GM12872 (cell line): ENCODE measurements around the gene INHBE.

Experiments
- TF ChIP-seq, protein P1 (sequence below): IDR thresholded peaks from 3 replicates; pipeline ENCODE4 v1.5.1; 2011; ENCODE audit warnings: low read depth, mild to moderate bottlenecking, low read length, moderate library complexity; ENCODE audit not compliant: insufficient read depth

Gene INHBE

DNA sequence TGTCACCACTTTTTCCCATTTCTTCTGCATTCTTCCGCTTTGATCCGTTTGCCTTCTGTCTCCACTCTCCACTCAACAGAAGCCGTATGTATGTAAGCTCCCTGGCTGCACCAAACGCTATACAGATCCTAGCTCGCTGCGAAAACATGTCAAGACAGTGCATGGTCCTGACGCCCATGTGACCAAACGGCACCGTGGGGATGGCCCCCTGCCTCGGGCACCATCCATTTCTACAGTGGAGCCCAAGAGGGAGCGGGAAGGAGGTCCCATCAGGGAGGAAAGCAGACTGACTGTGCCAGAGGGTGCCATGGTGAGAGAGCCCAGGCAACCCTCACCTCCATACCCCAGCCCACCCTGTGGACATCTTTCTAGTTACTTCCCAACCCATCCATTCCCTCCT lies 12.8 kb downstream of the INHBE start:
- TF ChIP-seq, protein P1, sequence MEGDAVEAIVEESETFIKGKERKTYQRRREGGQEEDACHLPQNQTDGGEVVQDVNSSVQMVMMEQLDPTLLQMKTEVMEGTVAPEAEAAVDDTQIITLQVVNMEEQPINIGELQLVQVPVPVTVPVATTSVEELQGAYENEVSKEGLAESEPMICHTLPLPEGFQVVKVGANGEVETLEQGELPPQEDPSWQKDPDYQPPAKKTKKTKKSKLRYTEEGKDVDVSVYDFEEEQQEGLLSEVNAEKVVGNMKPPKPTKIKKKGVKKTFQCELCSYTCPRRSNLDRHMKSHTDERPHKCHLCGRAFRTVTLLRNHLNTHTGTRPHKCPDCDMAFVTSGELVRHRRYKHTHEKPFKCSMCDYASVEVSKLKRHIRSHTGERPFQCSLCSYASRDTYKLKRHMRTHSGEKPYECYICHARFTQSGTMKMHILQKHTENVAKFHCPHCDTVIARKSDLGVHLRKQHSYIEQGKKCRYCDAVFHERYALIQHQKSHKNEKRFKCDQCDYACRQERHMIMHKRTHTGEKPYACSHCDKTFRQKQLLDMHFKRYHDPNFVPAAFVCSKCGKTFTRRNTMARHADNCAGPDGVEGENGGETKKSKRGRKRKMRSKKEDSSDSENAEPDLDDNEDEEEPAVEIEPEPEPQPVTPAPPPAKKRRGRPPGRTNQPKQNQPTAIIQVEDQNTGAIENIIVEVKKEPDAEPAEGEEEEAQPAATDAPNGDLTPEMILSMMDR, result no peak

DNA sequence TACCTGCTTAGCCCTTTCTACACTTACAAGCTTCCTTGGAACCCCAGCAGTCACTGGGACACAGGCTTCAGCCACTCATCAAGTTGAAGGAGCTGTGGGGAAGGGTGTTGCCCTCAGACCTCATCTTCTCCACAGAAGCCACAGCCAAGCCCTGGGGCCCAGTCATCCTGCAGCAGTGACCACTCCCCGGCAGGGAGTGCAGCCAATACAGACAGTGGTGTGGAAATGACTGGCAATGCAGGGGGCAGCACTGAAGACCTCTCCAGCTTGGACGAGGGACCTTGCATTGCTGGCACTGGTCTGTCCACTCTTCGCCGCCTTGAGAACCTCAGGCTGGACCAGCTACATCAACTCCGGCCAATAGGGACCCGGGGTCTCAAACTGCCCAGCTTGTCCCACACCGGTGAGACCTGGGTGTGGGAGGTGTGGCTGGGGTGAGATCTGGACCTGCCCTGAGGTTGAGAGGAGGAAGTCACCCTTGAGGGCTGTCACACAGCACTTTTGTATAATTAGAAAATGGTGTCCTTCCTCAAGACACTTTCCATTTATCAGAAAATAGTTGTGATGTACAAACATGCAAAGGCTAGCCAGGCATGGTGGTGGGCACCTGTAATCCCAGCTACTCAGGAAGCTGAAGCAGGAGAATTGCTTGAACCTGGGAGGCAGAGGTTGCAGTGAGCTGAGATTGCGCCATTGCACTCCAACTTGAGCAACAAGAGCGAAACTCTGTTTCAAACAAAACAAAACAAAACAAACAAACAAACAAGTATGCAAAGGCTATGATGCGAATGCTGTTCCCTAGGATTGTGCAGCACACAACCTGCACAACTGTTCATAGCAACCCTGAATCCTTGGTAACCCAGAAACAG lies 14.4 kb downstream of the INHBE start:
- TF ChIP-seq, protein P1, result no peak

DNA sequence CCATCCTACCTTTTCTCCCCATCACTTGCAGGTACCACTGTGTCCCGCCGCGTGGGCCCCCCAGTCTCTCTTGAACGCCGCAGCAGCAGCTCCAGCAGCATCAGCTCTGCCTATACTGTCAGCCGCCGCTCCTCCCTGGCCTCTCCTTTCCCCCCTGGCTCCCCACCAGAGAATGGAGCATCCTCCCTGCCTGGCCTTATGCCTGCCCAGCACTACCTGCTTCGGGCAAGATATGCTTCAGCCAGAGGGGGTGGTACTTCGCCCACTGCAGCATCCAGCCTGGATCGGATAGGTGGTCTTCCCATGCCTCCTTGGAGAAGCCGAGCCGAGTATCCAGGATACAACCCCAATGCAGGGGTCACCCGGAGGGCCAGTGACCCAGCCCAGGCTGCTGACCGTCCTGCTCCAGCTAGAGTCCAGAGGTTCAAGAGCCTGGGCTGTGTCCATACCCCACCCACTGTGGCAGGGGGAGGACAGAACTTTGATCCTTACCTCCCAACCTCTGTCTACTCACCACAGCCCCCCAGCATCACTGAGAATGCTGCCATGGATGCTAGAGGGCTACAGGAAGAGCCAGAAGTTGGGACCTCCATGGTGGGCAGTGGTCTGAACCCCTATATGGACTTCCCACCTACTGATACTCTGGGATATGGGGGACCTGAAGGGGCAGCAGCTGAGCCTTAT lies 15.3 kb downstream of the INHBE start:
- TF ChIP-seq, protein P1, result no peak

DNA sequence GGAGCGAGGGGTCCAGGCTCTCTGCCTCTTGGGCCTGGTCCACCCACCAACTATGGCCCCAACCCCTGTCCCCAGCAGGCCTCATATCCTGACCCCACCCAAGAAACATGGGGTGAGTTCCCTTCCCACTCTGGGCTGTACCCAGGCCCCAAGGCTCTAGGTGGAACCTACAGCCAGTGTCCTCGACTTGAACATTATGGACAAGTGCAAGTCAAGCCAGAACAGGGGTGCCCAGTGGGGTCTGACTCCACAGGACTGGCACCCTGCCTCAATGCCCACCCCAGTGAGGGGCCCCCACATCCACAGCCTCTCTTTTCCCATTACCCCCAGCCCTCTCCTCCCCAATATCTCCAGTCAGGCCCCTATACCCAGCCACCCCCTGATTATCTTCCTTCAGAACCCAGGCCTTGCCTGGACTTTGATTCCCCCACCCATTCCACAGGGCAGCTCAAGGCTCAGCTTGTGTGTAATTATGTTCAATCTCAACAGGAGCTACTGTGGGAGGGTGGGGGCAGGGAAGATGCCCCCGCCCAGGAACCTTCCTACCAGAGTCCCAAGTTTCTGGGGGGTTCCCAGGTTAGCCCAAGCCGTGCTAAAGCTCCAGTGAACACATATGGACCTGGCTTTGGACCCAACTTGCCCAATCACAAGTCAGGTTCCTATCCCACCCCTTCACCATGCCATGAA lies 16.0 kb downstream of the INHBE start:
- TF ChIP-seq, protein P1, result no peak

DNA sequence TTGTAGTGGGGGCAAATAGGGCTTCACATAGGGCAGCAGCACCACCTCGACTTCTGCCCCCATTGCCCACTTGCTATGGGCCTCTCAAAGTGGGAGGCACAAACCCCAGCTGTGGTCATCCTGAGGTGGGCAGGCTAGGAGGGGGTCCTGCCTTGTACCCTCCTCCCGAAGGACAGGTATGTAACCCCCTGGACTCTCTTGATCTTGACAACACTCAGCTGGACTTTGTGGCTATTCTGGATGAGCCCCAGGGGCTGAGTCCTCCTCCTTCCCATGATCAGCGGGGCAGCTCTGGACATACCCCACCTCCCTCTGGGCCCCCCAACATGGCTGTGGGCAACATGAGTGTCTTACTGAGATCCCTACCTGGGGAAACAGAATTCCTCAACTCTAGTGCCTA lies 16.6 kb downstream of the INHBE start:
- TF ChIP-seq, protein P1, result no peak

DNA sequence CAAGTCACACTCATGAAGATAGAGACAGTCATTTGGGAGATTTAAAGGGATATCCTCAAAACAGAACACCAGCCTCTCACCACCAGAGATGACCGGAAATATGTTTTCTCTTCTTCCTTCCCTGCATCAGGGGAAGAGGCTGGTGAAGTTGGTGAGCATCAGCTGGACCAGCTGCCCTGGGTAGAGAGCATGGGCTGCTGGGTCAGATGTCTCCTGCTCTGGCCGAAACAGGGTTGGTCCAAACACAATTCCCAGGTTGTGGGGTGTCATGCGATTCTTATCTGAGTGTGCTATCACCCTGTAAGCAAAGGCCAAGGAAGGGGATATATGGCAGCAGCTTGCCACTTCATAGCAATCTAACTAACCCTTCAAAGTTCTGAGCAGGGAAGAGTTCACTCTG lies 17.3 kb downstream of the INHBE start:
- TF ChIP-seq, protein P1, result no peak

DNA sequence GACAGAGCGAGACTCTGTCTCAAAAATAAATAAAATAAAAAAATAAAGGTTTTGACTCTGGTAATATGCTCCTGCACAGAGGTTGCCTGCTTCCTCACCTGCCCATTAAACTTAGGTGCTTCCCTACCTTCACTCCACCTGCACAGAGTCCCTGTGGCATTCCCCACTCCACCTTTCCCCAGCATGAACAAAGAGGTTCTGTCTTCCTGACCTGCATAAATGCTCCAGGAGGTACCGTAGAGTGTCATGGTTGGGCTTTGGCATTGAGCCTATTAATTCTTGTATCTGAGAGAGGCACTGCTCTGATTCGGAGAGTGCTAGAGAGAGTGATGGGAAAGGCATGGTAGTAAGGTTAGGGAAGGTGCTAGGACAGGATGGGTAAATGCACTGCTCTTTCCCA lies 18.3 kb downstream of the INHBE start:
- TF ChIP-seq, protein P1, result no peak
